Adrenal gland (tissue), 12 donors: ENCODE results near the gene CCDC83. TPM values are rescaled to one million over a fixed set of nuclear protein-coding genes. Genes with fewer than 3 reads are reported as not detected.
"Not testable (repeated sequence)": the region's sequence is repeated elsewhere in the genome, so short reads cannot be mapped to it uniquely, and the experiment has no call there.

ENCODE experiments used
- DNase-seq, 7 donors: peaks; one replicate each; pipeline ENCODE4 v3.0.0-alpha.2; 2019 to 2020
- H3K27ac ChIP-seq, 5 donors: fragments of 200-600 bp; sonication (generic) in 4 of 5; 1 replicate in 3 of 5; 2 replicates in 2 of 5; pipeline versions ENCODE4 v1.5.1 to v1.8.0; 2016 to 2020; ENCODE audit warnings: mild to moderate bottlenecking in 1 of 5
- H3K27me3 ChIP-seq: fragments of 200-600 bp; 2 replicates; pipeline ENCODE4 v1.8.0; 2021
- H3K36me3 ChIP-seq, 2 donors: fragments of 200-600 bp; replicated peaks in 1 of 2; 1 replicate in 1 of 2; 2 replicates in 1 of 2; pipeline versions ENCODE4 v1.5.1 to v1.8.0; 2018 to 2022
- H3K4me1 ChIP-seq, 2 donors: fragments of 200-600 bp; replicated peaks in 1 of 2; 1 replicate in 1 of 2; 2 replicates in 1 of 2; pipeline versions ENCODE4 v1.5.1 to v1.8.0; 2018 to 2021
- H3K4me3 ChIP-seq, 4 donors: fragments of 200-600 bp; sonication (generic) in 3 of 4; one replicate each; pipeline ENCODE4 v1.5.1; 2016 to 2018
- H3K9me3 ChIP-seq, 3 donors: fragments of 200-600 bp; sonication (generic) in 1 of 3; replicated peaks in 1 of 3; 1 replicate in 2 of 3; 2 replicates in 1 of 3; pipeline versions ENCODE4 v1.5.1 to v1.8.0; 2016 to 2021
- CTCF ChIP-seq, 6 experiments: fragments of 450-650 bp in 4 of 6; fragments of 200-600 bp in 2 of 6; sonication (generic) in 1 of 6; IDR thresholded peaks; 1 replicate in 5 of 6; 2 replicates in 1 of 6; pipeline versions ENCODE4 v1.5.1 to v1.8.0; 2016 to 2021; ENCODE audit warnings: antibody characterized with exemption in 6 of 6, mild to moderate bottlenecking in 2 of 6, moderate library complexity in 1 of 6
- POLR2A ChIP-seq, 2 donors: fragments of 450-650 bp; IDR thresholded peaks; one replicate each; pipeline ENCODE4 v1.6.1; 2017; ENCODE audit warnings: antibody characterized with exemption in 2 of 2, mild to moderate bottlenecking in 2 of 2, moderate library complexity in 1 of 2
- WGBS, 4 donors: extraction: QIAGEN DNeasy Blood & Tissue Kit in 2 of 4; methylation state at CpG; one replicate each; pipeline versions ENCODE4 v1.1.5 to v1.1.7; 2013 to 2017; 5-methylcytosine and 5-hydroxymethylcytosine counted together
- intact Hi-C, 2 donors: fragments of 100-400 bp; cut with DNase I; formaldehyde crosslinking; loops; one replicate each; pipeline versions ENCODE4 v1.14.1 to v1.15.0; 2022 to 2023
- polyA plus RNA-seq, 3 donors: library from polyadenylated mRNA; stranded (reverse); fragments of 200-250 nt in 2 of 3; fragments of 350-450 nt in 1 of 3; fragmentation: Illumina TruSeq in 1 of 3; extraction: RNeasy Lipid Tissue Mini Kit (QIAGEN cat#74804) in 1 of 3; gene quantifications; one replicate each; pipeline ENCODE4 v1.2.3, GENCODE V29; 2013 to 2014
- total RNA-seq, 9 donors: library from RNA; depleted of rRNA in 4 of 9; stranded (reverse); fragments of >200 nt in 4 of 9; fragments of 120-200 nt in 1 of 9; fragmentation: NEBNext Ultra II Directional in 1 of 9; extraction: Animal tissue kit (Norgen Biotek cat#: 25700) in 1 of 9; gene quantifications; one replicate each; pipeline versions ENCODE4 v1.1.0 to v1.2.4, GENCODE V29; 2013 to 2023
- donor health status: healthy with polysubstance abuse.
- donor health status: Bipolar disorder and iron deficiency.
- donor health status: DM: yes; HTN: yes; CAD: no.
- donor health status: DM: no; HTN: no; CAD: no.
- donor health status: DM: no; HTN: no; CAD: no.
- donor health status: DM: yes; HTN: yes; CAD: no.

The CCDC83 gene
- total and polyA plus RNA-seq, 12 donors, result not detected

GRCh38 chr11:85831050-85831449 lies 24.1 kb upstream of the CCDC83 start:
- Histone ChIP-seq H3K27ac (no peak overlapping the region), H3K4me3 (no peak overlapping the region), H3K9me3 (no peaks in the 10 kb centered on the region), H3K4me1 (peaks cover 0 to 26% of the 10 kb centered on the region in 2 donors), H3K27me3 (no peaks in the 10 kb centered on the region), H3K36me3 (no peaks in the 10 kb centered on the region)
- no peak for DNase-seq
- intact Hi-C loops, result no loop called here
- no peak for TF ChIP-seq CTCF (IDR thresholded peaks at IDR 0.05)
- TF ChIP-seq POLR2A (IDR thresholded peaks at IDR 0.05), result no peak

GRCh38 chr11:85835263-85835662 lies 19.9 kb upstream of the CCDC83 start:
- WGBS, 4 donors, result 92 to 96% (median 93%) methylated on average over 1 of the region's 1 CpG
- TF ChIP-seq CTCF (IDR thresholded peaks at IDR 0.05), result no peak
- no peak for TF ChIP-seq POLR2A (IDR thresholded peaks at IDR 0.05)
- H3K36me3 ChIP-seq, result no peaks in the 10 kb centered on the region

GRCh38 chr11:85835729-85836128 lies 19.5 kb upstream of the CCDC83 start:
- Histone ChIP-seq H3K4me3 (no peak overlapping the region), H3K9me3 (no peaks in the 10 kb centered on the region), H3K36me3 (no peaks in the 10 kb centered on the region), H3K27me3 (no peaks in the 10 kb centered on the region), H3K4me1 (no peaks in the 10 kb centered on the region), H3K27ac (no peak overlapping the region)
- 61 to 82% (median 74%) methylated on average over 3 of the region's 3 CpGs for WGBS, 4 donors
- no peak for TF ChIP-seq CTCF (IDR thresholded peaks at IDR 0.05)
- no peak for TF ChIP-seq POLR2A (IDR thresholded peaks at IDR 0.05)
- no peak for DNase-seq
- intact Hi-C loops, result no loop called here

More at GRCh38 chr11:85835263-85835662, 19.9 kb upstream of the CCDC83 start:
- H3K9me3 ChIP-seq, result no peaks in the 10 kb centered on the region
- H3K27me3 ChIP-seq, result no peaks in the 10 kb centered on the region
- H3K4me1 ChIP-seq, result no peaks in the 10 kb centered on the region
- no peak overlapping the region for H3K27ac ChIP-seq
- intact Hi-C loops, result no loop called here
- no peak for DNase-seq
- no peak overlapping the region for H3K4me3 ChIP-seq

DNA sequence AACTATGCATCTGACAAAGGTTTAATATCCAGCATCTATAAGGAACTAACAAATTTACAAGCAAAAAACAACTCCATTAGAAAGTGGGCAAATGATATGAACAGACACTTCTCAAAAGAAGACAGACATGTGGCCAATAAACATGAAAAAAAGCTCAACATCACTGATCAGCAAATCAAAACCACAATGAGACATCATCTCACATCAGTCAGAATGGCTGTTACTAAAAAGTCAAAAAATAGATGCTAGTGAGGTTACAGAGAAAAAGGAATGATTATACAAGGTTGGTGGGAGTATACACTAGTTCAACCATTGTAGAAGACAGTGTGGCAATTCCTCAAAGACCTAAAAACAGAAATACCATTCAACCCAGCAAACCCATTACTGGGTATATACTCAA lies 14.3 kb upstream of the CCDC83 start:
- intact Hi-C loops, H3K27me3 ChIP-seq, H3K9me3 ChIP-seq, DNase-seq, H3K4me3 ChIP-seq, H3K27ac ChIP-seq, H3K36me3 ChIP-seq, H3K4me1 ChIP-seq: not testable (repeated sequence)

DNA sequence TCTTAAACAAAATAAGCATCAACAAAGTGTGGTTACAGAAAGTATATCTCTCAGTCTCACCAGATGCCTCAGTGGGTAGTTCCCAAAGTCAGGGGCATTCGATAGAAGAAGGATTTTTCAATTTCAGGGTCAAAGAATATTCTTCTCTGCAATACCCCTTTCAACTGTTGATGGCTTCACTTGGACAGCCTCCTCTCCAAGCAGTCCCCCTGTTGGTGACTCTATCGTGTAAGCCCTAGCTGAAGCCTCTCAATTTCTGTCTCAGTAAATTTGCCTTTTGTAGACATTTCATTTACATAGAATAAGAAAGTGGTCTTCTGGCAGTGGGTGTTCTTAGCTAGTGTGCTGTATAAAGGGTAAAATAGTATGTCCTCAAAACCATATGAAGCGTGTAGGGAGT lies 11.3 kb upstream of the CCDC83 start:
- Histone ChIP-seq H3K27me3 (no peaks in the 10 kb centered on the region), H3K27ac (no peak overlapping the region), H3K36me3 (no peaks in the 10 kb centered on the region), H3K4me1 (peaks cover 0 to 10% of the 10 kb centered on the region in 2 donors), H3K9me3 (no peaks in the 10 kb centered on the region), H3K4me3 (no peak overlapping the region)
- intact Hi-C loops, result no loop called here
- WGBS, 4 donors, result 94 to 95% (median 94%) methylated on average over 3 of the region's 3 CpGs
- TF ChIP-seq CTCF (IDR thresholded peaks at IDR 0.05), result no peak
- no peak for TF ChIP-seq POLR2A (IDR thresholded peaks at IDR 0.05)
- DNase-seq, result no peak
